ENCODE results near the gene EEF2K.

Gene EEF2K

DNA sequence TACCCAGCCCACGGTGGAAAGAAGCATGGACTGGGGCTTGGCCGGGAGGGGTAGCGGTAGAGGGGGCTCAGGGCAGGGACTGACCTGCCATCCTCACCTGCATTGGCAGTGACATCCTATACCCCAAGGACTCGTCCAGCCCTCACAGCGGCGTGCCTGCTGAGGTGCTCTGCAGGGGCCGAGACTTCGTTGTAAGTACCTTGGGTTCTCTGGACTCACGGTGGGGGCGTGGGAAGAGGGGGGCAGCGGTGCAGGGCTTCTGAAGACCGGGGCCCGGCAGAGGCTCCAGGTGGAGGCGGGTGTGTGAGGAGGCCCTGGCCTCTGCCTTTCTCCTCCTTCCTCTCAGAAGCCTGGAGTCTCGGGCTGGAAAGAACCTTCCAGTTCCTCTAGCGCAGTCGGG, 116.7 kb downstream of the EEF2K start:
- no peak overlapping the region for H3K4me3 ChIP-seq (ENCODE audit: low read length)
- no peak for DNase-seq (ENCODE audit: low read depth)

DNA sequence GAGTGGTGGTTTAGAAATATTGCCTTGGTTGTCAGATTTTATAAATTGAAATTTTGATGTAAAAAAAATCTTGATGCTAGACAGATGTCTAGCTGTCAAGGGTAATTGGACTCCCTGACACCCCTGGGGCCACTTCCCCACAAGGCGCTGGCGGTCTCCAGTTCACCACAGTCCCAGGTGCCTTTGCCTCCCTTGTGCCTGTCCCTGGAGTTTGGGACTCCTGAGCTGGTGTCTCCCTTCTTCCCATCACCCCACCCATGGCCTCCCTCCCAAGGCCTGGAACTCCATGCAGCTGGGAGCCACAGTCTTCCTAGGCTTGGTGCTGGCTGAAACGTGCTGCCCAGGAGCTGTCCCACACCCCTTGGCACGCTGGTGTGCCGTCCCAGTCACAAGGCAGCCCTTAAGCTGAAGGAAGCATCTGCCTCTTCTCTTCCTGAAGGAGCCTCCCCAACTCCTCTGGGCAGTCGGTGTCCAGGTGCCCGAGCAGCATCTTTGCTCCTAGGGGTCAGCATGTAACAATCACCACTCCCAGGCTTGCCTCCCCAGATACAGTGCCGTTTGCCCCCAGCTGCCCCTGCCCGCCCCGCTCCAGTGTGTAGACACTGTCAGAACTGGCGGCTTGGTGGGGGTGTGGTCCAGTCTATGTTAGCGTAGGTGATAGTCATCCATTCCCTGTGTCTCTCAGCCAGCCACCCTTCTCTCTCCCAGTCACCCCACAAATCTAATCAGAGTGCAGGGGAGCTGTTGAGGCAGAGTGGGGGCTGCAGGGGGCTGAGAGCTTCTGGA, 117.3 kb downstream of the EEF2K start:
- TF ChIP-seq, protein P1, sequence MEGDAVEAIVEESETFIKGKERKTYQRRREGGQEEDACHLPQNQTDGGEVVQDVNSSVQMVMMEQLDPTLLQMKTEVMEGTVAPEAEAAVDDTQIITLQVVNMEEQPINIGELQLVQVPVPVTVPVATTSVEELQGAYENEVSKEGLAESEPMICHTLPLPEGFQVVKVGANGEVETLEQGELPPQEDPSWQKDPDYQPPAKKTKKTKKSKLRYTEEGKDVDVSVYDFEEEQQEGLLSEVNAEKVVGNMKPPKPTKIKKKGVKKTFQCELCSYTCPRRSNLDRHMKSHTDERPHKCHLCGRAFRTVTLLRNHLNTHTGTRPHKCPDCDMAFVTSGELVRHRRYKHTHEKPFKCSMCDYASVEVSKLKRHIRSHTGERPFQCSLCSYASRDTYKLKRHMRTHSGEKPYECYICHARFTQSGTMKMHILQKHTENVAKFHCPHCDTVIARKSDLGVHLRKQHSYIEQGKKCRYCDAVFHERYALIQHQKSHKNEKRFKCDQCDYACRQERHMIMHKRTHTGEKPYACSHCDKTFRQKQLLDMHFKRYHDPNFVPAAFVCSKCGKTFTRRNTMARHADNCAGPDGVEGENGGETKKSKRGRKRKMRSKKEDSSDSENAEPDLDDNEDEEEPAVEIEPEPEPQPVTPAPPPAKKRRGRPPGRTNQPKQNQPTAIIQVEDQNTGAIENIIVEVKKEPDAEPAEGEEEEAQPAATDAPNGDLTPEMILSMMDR (conservative IDR thresholded peaks at IDR 0.05; ENCODE audit: low read length), result no peak
- DNase-seq (ENCODE audit: low read depth), result no peak
- no peak overlapping the region for H3K4me3 ChIP-seq (ENCODE audit: low read length)

More for the DNA sequence above, 116.7 kb downstream of the EEF2K start:
- TF ChIP-seq, protein P1 (conservative IDR thresholded peaks at IDR 0.05; ENCODE audit: low read length), result no peak

DNA sequence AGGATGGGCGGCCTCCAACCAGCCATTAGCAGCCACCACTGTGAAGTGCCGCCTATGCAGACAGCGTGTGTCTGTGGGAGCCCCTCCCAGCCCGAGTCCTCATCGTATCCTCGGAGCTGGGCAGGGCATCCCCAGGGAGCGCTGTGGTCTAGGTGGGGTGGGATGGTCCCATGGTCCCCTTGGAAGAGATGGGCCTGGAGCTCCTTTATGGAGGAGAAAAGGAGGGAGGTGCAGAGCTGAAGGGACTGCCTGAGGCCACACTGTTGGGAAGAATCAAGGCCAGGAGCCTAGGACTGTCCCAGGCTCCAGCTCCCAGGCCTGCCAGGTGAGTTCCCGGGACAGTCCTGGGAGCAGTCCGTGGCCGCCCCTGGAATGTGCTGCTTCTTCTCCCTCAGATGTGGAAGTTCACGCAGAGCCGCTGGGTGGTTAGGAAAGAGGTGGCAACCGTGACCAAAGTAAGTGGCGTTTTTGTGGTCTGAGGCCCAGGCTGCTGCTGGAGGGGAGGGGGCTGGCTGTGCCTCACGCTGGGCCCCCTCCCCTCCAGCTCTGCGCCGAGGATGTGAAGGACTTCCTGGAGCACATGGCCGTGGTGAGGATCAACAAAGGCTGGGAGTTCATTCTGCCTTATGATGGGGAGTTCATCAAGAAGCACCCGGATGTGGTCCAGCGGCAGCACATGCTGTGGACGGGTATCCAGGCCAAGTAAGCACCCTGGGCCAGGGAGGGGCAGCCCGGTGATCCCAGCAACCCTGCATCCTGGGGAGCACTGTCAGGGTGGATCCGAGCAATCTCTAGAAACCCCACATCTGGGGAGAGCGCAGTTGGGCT, 118.1 kb downstream of the EEF2K start:
- no peak for DNase-seq (ENCODE audit: low read depth)
- no peak overlapping the region for H3K4me3 ChIP-seq (ENCODE audit: low read length)
- TF ChIP-seq, protein P1 (conservative IDR thresholded peaks at IDR 0.05; ENCODE audit: low read length), result no peak

DNA sequence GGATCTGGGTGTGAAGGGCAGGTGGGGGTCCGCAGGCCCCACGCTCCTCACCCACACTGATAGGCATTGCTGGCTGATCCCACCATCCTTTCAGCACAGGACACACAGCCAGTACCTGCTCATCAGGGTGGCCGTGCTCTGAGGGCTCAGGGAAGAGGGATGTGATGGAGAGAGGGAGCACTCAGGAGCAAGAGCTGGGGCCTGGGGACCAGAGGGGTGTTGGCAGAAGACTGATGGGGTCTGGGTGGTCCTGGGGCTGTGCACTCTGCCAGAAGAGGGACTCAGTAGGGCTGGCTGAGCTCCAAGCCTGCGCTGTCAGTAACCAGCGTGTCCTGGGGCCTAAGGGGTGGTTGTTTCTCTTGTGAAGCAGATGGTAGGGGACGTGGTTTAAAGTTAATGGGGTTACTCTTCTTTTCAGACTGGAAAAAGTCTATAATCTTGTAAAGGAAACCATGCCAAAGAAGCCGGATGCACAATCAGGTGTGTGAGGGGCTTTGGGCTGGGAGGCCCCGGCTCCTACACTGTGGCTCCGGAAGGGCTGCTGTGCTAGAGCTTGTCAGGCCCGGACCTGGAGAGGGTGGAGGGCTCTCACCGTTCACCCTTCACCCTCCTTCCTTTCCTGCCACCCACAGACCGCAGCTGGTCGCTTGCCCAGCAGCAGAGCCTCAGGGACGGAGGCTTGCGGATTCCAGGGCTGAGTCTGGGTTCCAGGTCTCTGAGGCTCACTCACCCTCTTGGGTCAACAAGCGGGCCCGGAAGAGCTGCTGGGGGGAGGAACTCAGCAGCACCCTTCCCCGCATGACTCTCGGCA, 118.9 kb downstream of the EEF2K start:
- TF ChIP-seq, protein P1 (conservative IDR thresholded peaks at IDR 0.05; ENCODE audit: low read length), result no peak
- DNase-seq (ENCODE audit: low read depth), result no peak

DNA sequence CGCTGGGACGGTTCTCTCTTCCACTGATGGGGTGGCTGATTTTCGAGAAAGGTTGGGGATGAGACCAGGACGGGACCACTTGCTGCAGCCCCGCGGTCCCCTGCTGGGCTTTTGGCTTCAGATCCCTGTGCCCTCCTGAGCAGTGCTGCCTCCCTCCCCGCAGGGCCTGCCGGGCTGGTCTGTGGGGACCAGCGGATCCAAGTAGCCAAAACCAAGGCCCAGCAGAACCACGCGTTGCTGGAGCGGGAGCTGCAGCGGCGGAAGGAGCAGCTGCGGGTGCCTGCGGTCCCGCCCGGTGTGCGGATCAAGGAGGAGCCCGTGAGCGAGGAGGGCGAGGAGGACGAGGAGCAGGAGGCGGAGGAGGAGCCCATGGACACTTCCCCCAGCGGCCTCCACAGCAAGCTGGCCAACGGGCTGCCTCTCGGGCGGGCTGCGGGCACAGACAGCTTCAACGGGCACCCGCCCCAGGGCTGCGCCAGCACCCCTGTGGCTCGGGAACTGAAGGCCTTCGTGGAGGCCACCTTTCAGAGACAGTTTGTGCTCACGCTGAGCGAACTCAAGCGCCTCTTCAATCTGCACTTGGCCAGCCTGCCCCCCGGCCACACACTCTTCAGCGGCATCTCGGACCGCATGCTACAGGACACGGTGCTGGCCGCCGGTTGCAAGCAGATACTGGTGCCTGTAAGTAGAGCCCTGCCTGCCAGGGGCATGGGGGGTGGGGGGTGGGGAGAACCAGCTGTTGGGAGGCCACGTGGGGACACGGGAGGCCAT, 119.7 kb downstream of the EEF2K start:
- TF ChIP-seq, protein P1 (conservative IDR thresholded peaks at IDR 0.05; ENCODE audit: low read length), result no peak
- no peak for DNase-seq (ENCODE audit: low read depth)
- no peak overlapping the region for H3K4me3 ChIP-seq (ENCODE audit: low read length)

More for the DNA sequence above, 118.9 kb downstream of the EEF2K start:
- H3K4me3 ChIP-seq (ENCODE audit: low read length), result no peak overlapping the region

DNA sequence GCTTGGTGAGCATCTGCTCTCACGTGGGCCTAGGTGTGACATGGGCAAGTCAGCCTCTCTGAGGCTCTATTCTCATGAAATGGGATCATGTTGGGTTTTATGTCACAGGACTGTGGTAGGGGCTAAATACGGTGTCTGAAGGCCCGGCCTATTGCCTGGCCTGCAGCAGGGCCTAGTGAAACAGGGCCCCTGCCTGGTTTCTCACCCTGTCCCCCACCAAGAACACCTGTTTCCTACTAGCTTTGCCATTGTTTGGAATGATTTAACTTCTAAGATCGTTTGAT, 120.2 kb downstream of the EEF2K start:
- TF ChIP-seq, protein P1 (conservative IDR thresholded peaks at IDR 0.05; ENCODE audit: low read length), result no peak
- H3K4me3 ChIP-seq (ENCODE audit: low read length), result no peak overlapping the region
- no peak for DNase-seq (ENCODE audit: low read depth)

Measured in AG10803 (cell line).